Measurements from ENCODE around the gene NDUFA11. TPM values are rescaled to one million over a fixed set of nuclear protein-coding genes. Genes with fewer than 3 reads are reported as not detected.

The NDUFA11 gene
- total and polyA plus RNA-seq, 11 donors, result 388 to 945 (median 491) TPM

DNA sequence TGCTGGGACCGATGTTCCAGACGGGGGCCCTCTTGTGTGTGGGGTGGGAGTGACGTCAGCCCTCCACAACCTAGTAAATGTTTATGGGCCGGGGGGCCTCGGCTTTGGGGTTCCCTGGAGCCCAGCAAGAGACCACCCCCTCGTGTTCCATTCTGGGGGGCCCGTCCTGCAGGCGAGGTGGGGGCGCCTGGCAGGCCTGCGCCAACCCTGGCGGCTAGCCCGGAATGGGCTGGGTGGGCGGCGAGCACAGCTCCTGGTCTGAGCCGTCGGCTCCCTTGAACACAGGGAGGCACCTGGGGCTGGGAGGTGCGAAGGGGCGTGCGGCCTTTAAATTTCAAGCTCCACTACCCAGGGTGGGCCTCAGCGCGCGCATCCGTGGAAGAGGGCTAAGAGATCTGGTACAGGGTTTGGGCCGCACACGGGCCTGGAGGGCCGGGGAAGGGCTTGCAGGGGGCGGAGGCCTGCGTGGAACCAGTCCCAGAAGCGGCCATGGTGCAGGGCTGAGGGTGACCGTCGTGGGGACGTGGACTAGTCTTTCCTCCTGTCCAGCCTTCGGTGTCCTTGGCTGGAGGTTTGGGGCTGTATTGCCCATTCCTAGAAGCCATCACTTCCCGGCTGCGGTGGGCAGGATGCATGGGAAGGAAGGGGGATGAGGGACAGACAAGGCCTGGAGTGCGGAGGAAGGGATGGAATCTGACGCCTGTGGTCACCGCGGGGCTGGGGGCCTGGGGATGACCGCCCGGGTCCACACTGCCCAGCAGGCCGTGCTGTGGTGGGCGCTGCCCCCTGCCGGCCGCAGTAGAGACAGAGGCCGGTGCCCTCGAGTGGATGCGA lies 11.4 kb downstream of the NDUFA11 start:
- Histone ChIP-seq H3K27me3 (peaks cover 0 to 15% (median 0%) of the 10 kb centered on the region in 9 donors), H3K9me3 (no peaks in the 10 kb centered on the region), H3K4me1 (peaks cover 0 to 56% (median 27%) of the 10 kb centered on the region in 12 donors), H3K27ac (peak overlapping the region in 1 of 12 donors; percentile 89), H3K4me3 (no peak overlapping the region), H3K36me3 (peaks cover 0 to 27% (median 16%) of the 10 kb centered on the region in 9 donors)
- intact Hi-C loops (cut with DNase I), result loop anchor here (2.0 to 5.0 kb wide), 5 partner anchors 65 to 90 kb away; partner anchors contain the start of gene NRTN (in 3 of the 10)
- ATAC-seq (peak; percentile 17 to 38 (median 29)), DNase-seq (peak in 1 of 5 donors; percentile 55)
- TF ChIP-seq POLR2A (IDR thresholded peaks at IDR 0.05), result no peak
- TF ChIP-seq, protein P1, sequence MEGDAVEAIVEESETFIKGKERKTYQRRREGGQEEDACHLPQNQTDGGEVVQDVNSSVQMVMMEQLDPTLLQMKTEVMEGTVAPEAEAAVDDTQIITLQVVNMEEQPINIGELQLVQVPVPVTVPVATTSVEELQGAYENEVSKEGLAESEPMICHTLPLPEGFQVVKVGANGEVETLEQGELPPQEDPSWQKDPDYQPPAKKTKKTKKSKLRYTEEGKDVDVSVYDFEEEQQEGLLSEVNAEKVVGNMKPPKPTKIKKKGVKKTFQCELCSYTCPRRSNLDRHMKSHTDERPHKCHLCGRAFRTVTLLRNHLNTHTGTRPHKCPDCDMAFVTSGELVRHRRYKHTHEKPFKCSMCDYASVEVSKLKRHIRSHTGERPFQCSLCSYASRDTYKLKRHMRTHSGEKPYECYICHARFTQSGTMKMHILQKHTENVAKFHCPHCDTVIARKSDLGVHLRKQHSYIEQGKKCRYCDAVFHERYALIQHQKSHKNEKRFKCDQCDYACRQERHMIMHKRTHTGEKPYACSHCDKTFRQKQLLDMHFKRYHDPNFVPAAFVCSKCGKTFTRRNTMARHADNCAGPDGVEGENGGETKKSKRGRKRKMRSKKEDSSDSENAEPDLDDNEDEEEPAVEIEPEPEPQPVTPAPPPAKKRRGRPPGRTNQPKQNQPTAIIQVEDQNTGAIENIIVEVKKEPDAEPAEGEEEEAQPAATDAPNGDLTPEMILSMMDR (IDR thresholded peaks at IDR 0.05), result peak; percentile 44 to 73 (median 61)
- WGBS, 4 donors, result 7 to 12% (median 12%) methylated on average over 31 to 48 of the region's 48 CpGs

DNA sequence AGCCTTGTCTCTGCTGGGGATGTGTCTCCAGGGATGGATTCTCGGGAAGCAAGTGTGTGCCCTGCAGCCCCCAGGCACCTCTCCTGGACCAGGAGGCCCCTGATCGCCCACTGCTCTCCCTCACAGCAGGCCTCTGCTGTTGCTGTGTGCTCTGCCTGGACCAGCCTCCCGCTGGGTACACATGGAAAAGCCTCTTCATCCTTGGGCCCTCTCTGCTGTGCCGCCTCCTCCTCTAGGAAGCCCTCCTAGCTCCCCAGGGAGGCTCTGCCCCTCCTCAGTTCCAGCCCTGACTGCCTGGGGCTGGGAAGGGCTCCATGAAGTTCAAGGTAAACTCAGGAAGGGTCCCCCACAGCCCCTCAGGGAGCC lies 12.0 kb downstream of the NDUFA11 start:
- Histone ChIP-seq H3K4me3 (no peak overlapping the region), H3K36me3 (peaks cover 0 to 21% (median 14%) of the 10 kb centered on the region in 9 donors), H3K27ac (no peak overlapping the region), H3K4me1 (peaks cover 0 to 51% (median 27%) of the 10 kb centered on the region in 12 donors), H3K9me3 (no peaks in the 10 kb centered on the region), H3K27me3 (peaks cover 0 to 15% (median 0%) of the 10 kb centered on the region in 9 donors)
- no peak for DNase-seq
- no peak for TF ChIP-seq POLR2A (IDR thresholded peaks at IDR 0.05)
- TF ChIP-seq, protein P1 (IDR thresholded peaks at IDR 0.05), result no peak
- ATAC-seq, result no peak
- intact Hi-C loops (cut with DNase I), result loop anchor here in 9 of 10 donors (2.0 to 5.0 kb wide), 4 partner anchors 64 to 89 kb away; partner anchors contain the start of gene NRTN (in 1 of the 9)
- 48 to 71% (median 59%) methylated on average over 4 of the region's 4 CpGs for WGBS, 4 donors

DNA sequence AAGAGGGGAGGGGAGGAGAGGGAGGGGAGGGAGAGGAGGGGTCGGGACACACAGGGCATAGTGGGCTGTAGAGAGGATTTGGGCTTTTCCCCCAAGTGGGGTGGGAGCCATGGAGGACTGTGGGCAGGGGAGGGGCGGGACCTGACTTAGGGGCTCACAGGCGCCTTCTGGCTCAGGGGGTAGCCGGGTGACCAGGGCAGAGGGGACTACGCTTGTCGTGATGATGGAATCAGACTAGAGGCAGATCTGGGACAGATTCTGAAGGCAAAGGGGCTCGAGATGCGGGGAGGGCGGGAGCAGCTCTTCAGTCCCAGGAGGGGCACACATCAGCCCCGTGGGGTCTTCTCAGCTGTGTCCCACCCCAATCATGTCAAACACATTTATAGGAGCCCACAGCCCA lies 13.5 kb downstream of the NDUFA11 start:
- Histone ChIP-seq H3K9me3 (no peaks in the 10 kb centered on the region), H3K4me1 (peaks cover 0 to 37% (median 20%) of the 10 kb centered on the region in 12 donors), H3K27ac (peak overlapping the region in 1 of 12 donors; percentile 46), H3K36me3 (peaks cover 0 to 6% (median 2%) of the 10 kb centered on the region in 9 donors), H3K27me3 (peaks cover 0 to 15% (median 0%) of the 10 kb centered on the region in 9 donors), H3K4me3 (no peak overlapping the region)
- TF ChIP-seq, protein P1 (IDR thresholded peaks at IDR 0.05), result no peak
- TF ChIP-seq POLR2A (IDR thresholded peaks at IDR 0.05), result no peak
- intact Hi-C loops (cut with DNase I), result loop anchor here in 9 of 10 donors (2.0 to 5.0 kb wide), 4 partner anchors 63 to 88 kb away; partner anchors contain the start of gene NRTN (in 1 of the 9)
- DNase-seq (no peak), ATAC-seq (no peak)
- WGBS, 4 donors, result 58 to 65% (median 62%) methylated on average over 10 of the region's 10 CpGs

Measured in heart left ventricle (tissue), 16 donors.